VCaP (cell line): ENCODE results near the gene LYL1.
A peak's percentile ranks its signal among the peaks of the same experiment; 100 is the strongest.

Experiments used
- H3K27ac ChIP-seq: fragments of 450-650 bp; 2 replicates; pipeline ENCODE4 v1.5.1; 2017
- TF ChIP-seq, protein P1 (sequence below): fragments of 450-650 bp; conservative IDR thresholded peaks from 2 replicates; pipeline ENCODE4 v1.5.1; 2017; ENCODE audit warnings: mild to moderate bottlenecking, moderate library complexity

Gene LYL1

DNA sequence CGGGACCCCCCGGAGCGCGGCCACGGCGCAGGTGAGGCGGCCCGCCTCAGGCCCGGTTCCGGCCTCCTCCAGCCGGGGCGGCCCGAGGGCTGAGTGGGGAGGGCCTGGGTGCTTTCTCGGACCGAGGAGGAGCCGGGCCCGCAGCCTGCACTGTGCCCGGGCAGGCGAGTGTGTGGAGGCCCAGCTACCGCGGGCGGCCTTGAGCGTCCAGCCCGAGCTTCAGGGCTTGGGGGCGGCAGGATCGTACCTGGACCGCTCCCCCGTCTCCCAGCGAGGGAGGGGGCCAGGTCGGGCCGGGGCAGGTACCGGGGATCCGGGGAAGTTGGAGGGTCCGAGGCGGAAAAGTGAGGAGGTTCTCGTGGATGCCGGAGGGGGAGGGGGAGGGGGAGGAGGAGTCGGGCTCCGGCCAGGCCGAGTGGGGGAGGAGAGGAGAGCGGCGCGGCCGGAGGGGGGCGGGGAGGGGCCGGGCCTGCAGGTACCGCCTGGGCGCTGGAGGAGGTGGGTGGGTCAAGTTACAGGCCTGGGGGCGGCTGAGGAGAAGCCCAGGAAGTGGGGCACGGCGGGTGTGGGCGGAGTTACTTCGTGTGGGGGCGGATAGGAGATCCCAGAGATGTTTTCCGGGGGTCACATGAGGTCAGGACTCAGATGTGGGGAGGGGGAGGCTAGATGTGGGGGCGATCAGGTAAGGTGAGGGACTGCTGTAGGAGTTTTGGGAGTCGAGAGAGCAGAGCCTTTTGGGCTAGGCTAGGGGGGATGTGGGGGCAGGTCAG, 16.0 kb upstream of the LYL1 start:
- TF ChIP-seq, protein P1, sequence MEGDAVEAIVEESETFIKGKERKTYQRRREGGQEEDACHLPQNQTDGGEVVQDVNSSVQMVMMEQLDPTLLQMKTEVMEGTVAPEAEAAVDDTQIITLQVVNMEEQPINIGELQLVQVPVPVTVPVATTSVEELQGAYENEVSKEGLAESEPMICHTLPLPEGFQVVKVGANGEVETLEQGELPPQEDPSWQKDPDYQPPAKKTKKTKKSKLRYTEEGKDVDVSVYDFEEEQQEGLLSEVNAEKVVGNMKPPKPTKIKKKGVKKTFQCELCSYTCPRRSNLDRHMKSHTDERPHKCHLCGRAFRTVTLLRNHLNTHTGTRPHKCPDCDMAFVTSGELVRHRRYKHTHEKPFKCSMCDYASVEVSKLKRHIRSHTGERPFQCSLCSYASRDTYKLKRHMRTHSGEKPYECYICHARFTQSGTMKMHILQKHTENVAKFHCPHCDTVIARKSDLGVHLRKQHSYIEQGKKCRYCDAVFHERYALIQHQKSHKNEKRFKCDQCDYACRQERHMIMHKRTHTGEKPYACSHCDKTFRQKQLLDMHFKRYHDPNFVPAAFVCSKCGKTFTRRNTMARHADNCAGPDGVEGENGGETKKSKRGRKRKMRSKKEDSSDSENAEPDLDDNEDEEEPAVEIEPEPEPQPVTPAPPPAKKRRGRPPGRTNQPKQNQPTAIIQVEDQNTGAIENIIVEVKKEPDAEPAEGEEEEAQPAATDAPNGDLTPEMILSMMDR: no peak
- H3K27ac ChIP-seq: peak overlapping the region; percentile 84

DNA sequence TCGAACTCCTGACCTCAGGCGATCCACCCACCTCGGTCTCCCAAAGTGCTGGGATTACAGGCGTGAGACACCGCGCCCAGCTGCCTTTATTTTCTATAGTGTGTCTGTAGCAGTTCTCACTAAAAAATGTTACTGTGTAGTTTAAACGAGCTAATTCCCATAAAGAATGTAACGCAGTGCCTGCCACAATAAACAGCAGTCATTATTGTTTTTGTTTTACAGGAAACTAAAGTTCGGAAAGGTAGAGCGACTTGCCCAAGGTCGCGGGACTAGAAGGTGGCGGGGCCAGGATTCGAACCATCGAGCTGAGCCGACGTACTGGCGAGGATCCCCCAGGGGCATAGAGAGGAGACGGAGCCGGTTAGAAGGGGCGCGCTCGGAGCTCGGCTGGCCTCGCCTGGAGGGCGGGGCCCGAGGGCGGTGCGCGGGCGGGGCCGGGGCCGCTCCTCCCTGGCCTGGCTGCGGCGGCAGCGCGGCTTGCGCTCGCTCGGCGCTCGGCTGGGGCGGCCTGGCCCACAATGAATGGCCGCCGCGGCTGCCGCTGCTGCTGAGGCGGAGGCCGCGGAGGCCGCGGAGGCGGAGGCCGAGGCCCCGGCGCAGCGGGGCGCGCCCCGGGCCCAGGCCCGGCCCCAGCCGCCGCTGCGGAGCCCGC, 15.2 kb upstream of the LYL1 start, which contains the start of gene NACC1:
Gene NACC1, plus strand, starts transcription at position 493 of the 652 bp plus-strand sequence. CDS start 16,944 bp downstream, outside the sequence.
- peak within 1 kb of the TSS; percentile 84 for H3K27ac ChIP-seq
- TF ChIP-seq, protein P1: no peak

DNA sequence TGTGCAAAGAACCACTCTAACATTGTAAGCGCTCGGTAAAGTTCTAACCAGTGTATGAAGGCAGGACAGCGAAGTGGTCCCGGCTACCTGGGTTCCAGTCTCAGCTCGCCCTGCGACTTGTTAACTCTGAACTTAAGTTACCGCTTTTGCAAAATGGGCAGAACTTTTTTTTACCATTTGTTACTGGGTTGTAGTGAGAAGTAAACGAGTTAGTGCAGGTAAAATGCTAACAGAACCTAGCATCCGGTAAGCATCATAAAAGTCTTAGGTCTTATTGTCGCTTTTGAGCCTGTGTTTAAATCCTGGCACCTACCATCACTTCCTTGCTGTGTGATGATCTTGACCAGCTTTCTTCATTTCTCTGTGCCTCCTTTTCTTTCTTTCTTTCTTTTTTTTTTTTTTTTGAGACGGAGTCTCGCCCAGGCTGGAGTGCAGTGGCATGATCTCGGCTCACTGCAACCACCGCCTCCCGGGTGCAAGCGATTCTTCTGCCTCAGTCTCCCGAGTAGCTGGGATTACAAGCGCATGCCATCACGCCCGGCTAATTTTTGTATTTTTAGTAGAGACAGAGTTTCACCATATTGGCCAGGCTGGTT, 14.6 kb upstream of the LYL1 start:
- TF ChIP-seq, protein P1: no peak
- H3K27ac ChIP-seq: peak overlapping the region; percentile 84

DNA sequence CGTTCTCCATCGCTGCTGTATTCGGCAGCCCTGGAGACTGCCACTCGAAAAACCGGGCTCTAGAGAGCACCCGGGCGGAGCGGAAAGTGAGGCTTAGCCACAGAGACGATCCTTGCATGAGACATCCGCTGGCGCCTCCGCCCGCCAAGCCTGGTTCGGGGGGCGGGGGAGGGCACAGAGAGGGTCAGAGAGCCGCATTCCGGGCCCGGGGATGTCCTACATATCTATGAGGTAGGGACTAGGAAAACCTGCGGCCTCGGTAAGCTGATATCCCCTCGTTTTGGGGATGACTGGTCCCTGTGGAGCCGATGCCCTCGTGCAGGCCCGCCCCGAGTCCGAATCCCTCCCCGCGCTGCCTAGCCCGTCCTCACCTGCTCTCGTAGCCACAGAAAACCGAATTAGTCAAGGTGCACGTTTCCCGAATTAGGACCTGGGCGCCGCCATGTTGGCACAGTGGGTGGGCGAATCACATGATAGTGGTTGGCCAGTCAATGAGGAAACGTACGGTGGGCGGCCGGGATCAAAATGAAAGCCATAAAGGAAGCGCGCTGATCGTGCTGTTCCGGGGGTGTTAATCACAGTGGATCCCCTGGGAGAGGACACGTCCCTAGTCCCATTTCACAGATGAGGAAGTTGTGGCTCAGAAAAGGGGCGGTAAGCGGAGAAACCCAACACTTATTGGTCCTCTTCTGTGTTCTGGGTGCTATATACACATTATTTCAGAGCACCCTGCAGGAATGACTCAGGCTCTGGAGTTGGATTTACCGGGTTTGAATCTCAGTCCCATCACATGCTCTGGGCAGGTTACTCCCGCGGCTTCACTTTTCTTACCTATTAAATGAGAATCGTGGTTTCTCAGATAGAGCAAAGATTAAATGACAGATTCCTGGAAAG, 13.9 kb upstream of the LYL1 start, which contains the start of gene TRMT1:
Gene TRMT1, minus strand, starts transcription at position 459 of the 894 bp plus-strand sequence. Its CDS starts 341 bp downstream, at position 118.
- TF ChIP-seq, protein P1: no peak
- peak within 1 kb of the TSS; percentile 84 for H3K27ac ChIP-seq

DNA sequence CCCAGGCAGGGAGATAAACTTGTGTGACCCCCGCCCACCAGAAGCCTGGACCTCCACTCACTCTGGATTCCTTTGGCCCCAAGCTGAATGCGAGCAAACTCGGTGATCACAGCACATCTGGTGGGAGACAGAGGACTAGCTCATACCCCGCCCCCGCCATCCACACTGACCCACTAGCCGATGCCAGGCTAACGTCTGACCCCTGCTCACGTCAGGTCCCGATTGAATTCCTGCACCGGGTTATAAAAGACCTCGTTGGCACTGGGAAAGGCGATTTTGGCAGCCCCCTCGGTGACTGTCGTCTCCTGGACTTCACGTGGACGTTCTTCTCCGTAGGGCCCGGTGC, 13.3 kb upstream of the LYL1 start:
- TF ChIP-seq, protein P1: no peak
- peak overlapping the region; percentile 84 for H3K27ac ChIP-seq

DNA sequence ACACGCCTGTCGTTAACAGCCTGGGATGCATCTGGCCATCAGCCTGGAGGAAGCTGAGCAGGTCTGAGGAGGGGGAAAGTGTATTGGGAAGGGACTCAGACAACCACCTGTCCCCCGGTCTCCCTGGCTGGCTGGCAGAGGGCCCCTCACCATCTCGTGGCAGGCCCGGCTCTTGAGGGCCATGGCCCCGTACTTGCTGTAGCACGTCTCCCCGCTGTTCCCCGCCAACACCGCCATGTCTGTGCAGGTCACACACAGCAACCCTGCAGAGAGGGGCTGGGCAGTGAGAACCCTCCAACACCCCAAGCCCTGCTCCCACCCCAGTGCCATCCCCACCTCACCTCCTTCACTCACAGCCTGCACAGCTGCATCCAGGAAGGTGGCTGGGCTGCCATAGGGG, 9.9 kb upstream of the LYL1 start:
- H3K27ac ChIP-seq: no peak overlapping the region
- TF ChIP-seq, protein P1: no peak
